ENCODE measurements around the gene AMZ1.

Gene AMZ1

GRCh38 chr7:2646680-2647571 is 41.1 kb upstream of the AMZ1 start:
- FAIRE-seq (no peak), DNase-seq (ENCODE audit: insufficient read length, low spot score) (no peak)
- no peak for TF ChIP-seq CTCF (IDR thresholded peaks at IDR 0.05; ENCODE audit: insufficient read depth, missing control alignments)

- DNase-seq (ENCODE audit: insufficient read length, low spot score) (no peak), FAIRE-seq (no peak)
- no peak for TF ChIP-seq CTCF (IDR thresholded peaks at IDR 0.05; ENCODE audit: insufficient read depth, missing control alignments)
Observed at GRCh38 chr7:2647594-2648172, 40.3 kb upstream of the AMZ1 start.

GRCh38 chr7:2649139-2649838 is 38.7 kb upstream of the AMZ1 start:
- DNase-seq (ENCODE audit: insufficient read length, low spot score) (no peak), FAIRE-seq (no peak)
- TF ChIP-seq CTCF (IDR thresholded peaks at IDR 0.05; ENCODE audit: insufficient read depth, missing control alignments) = no peak

GRCh38 chr7:2649991-2650390 is 38.0 kb upstream of the AMZ1 start:
- no peak for DNase-seq (ENCODE audit: insufficient read length, low spot score)
- no peak for FAIRE-seq
- no peak for TF ChIP-seq CTCF (IDR thresholded peaks at IDR 0.05; ENCODE audit: insufficient read depth, missing control alignments)

- DNase-seq (ENCODE audit: insufficient read length, low spot score) (no peak), FAIRE-seq (no peak)
- no peak for TF ChIP-seq CTCF (IDR thresholded peaks at IDR 0.05; ENCODE audit: insufficient read depth, missing control alignments)
Observed at GRCh38 chr7:2650451-2650850, 37.6 kb upstream of the AMZ1 start.

- peak; percentile 21 for TF ChIP-seq CTCF (IDR thresholded peaks at IDR 0.05; ENCODE audit: insufficient read depth, missing control alignments)
- no peak for FAIRE-seq
- DNase-seq (ENCODE audit: insufficient read length, low spot score) = peak; percentile 57
Observed at GRCh38 chr7:2651336-2651735, 36.7 kb upstream of the AMZ1 start.

All from D721Med (cell line).